Renal cortex interstitium (tissue), 11 donors: ENCODE measurements around the gene FOLR1. TPM values are rescaled to one million over a fixed set of nuclear protein-coding genes. Genes with fewer than 3 reads are reported as not detected.

Experiments
- DNase-seq, 11 donors: peaks; one replicate each; pipeline ENCODE4 v3.0.0-alpha.2; 2013; ENCODE audit warnings: low read depth in 9 of 11, low spot score in 4 of 11; ENCODE audit errors: extremely low read depth in 1 of 11
- polyA plus RNA-seq, 3 donors: library from polyadenylated mRNA; unstranded; fragments of 120-200 nt; gene quantifications; one replicate each; pipeline ENCODE4 v1.2.1, GENCODE V29; 2013; ENCODE audit not compliant: insufficient read length in 3 of 3

Gene FOLR1
- polyA plus RNA-seq, 3 donors, result 50.6 to 59.7 (median 51.1) TPM

- DNase-seq, result no peak
Measured at GRCh38 chr11:72239849-72240460, 48.0 kb downstream of the FOLR1 start.

GRCh38 chr11:72240461-72241290, 48.7 kb downstream of the FOLR1 start:
- no peak for DNase-seq

- DNase-seq, result no peak
Measured at GRCh38 chr11:72241291-72241781, 49.4 kb downstream of the FOLR1 start.

GRCh38 chr11:72242141-72242540, 50.2 kb downstream of the FOLR1 start:
- DNase-seq, result no peak

GRCh38 chr11:72243173-72244059, 51.5 kb downstream of the FOLR1 start:
- no peak for DNase-seq

- no peak for DNase-seq
Measured at GRCh38 chr11:72244060-72244360, 52.1 kb downstream of the FOLR1 start, which contains the start of gene PHOX2A. Gene PHOX2A (minus strand): TSS chr11:72244176. CDS start chr11:72244004, 172 bp downstream.

- no peak for DNase-seq
Measured at GRCh38 chr11:72244361-72245262, 52.7 kb downstream of the FOLR1 start.

- no peak for DNase-seq
Measured at GRCh38 chr11:72245263-72245816, 53.4 kb downstream of the FOLR1 start.

Other genes starting within 250 kb of the FOLR1 start
- 10 to 100 TPM in 1 of 3 donors, 1 to 10 TPM in 2; 8.8 to 13.0 (median 9.5) TPM for gene IL18BP, start 193.2 kb upstream of the FOLR1 start, polyA plus RNA-seq
- 100 to 1,000 TPM; 251 to 339 (median 285) TPM for gene NUMA1, start 111.6 kb upstream of the FOLR1 start, polyA plus RNA-seq
- gene LRRC51, start 111.3 kb upstream of the FOLR1 start, polyA plus RNA-seq, result 10 to 100 TPM; 25.1 to 30.4 (median 25.3) TPM
- gene LAMTOR1, start 88.8 kb upstream of the FOLR1 start, polyA plus RNA-seq, result 100 to 1,000 TPM; 115 to 126 (median 120) TPM
- not detected for gene TOMT, start 86.2 kb upstream of the FOLR1 start, polyA plus RNA-seq
- gene ANAPC15, start 79.4 kb upstream of the FOLR1 start, polyA plus RNA-seq, result 10 to 100 TPM; 41.2 to 61.9 (median 57.1) TPM
- gene FOLR3, start 56.4 kb upstream of the FOLR1 start, polyA plus RNA-seq, result 1 to 10 TPM; 2.2 to 3.0 (median 2.7) TPM
- 10 to 100 TPM in 2 of 3 donors, 1 to 10 TPM in 1; 8.1 to 15.2 (median 10.7) TPM for gene FOLR2, start 24.7 kb downstream of the FOLR1 start, polyA plus RNA-seq
- gene INPPL1, start 32.6 kb downstream of the FOLR1 start, polyA plus RNA-seq, result 100 to 1,000 TPM; 138 to 166 (median 157) TPM
- gene PHOX2A, start 52.0 kb downstream of the FOLR1 start, polyA plus RNA-seq, result under 1 TPM in 1 of 3 donors, not detected in 2; 0.22 TPM
- gene CLPB, start 242.4 kb downstream of the FOLR1 start, polyA plus RNA-seq, result 10 to 100 TPM; 10.9 to 14.8 (median 12.6) TPM